ENCODE measurements around the gene BTLA. TPM values are rescaled to one million over a fixed set of nuclear protein-coding genes. Genes with fewer than 3 reads are reported as not detected.

Gene BTLA
- total RNA-seq, 4 donors from 2014 or later, result 0.49 to 2.7 TPM; not detected in 2

DNA sequence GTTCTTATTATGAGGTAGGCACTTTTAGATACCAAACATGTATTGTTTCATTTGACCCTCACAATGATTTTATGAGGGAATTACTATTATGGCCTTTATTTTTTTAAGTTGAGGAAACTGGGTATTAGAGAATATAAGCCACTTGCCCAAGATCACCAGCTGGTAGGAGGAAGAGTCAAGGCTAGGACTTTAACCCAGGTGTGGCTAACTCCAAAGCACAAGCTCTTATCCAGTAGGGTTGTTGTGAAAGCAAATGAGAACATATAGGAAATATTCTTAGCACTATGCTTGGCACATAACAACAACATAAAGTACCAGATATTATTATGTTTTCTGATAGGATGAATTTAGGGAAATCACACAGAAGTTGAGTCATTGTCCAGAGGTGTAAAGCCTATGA, 7.9 kb downstream of the BTLA start:
- H3K4me1 ChIP-seq, result no peaks in the 10 kb centered on the region
- no peaks in the 10 kb centered on the region for H3K27me3 ChIP-seq
- no peak for TF ChIP-seq POLR2A (IDR thresholded peaks at IDR 0.05)
- TF ChIP-seq, protein P1, sequence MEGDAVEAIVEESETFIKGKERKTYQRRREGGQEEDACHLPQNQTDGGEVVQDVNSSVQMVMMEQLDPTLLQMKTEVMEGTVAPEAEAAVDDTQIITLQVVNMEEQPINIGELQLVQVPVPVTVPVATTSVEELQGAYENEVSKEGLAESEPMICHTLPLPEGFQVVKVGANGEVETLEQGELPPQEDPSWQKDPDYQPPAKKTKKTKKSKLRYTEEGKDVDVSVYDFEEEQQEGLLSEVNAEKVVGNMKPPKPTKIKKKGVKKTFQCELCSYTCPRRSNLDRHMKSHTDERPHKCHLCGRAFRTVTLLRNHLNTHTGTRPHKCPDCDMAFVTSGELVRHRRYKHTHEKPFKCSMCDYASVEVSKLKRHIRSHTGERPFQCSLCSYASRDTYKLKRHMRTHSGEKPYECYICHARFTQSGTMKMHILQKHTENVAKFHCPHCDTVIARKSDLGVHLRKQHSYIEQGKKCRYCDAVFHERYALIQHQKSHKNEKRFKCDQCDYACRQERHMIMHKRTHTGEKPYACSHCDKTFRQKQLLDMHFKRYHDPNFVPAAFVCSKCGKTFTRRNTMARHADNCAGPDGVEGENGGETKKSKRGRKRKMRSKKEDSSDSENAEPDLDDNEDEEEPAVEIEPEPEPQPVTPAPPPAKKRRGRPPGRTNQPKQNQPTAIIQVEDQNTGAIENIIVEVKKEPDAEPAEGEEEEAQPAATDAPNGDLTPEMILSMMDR (IDR thresholded peaks at IDR 0.05), result no peak
- no peak overlapping the region for H3K27ac ChIP-seq
- no peaks in the 10 kb centered on the region for H3K36me3 ChIP-seq
- intact Hi-C loops (cut with DNase I), result no loop called here
- DNase-seq, result no peak
- H3K4me3 ChIP-seq (replicated peaks in 1 of 3), result no peak overlapping the region
- no peaks in the 10 kb centered on the region for H3K9me3 ChIP-seq

DNA sequence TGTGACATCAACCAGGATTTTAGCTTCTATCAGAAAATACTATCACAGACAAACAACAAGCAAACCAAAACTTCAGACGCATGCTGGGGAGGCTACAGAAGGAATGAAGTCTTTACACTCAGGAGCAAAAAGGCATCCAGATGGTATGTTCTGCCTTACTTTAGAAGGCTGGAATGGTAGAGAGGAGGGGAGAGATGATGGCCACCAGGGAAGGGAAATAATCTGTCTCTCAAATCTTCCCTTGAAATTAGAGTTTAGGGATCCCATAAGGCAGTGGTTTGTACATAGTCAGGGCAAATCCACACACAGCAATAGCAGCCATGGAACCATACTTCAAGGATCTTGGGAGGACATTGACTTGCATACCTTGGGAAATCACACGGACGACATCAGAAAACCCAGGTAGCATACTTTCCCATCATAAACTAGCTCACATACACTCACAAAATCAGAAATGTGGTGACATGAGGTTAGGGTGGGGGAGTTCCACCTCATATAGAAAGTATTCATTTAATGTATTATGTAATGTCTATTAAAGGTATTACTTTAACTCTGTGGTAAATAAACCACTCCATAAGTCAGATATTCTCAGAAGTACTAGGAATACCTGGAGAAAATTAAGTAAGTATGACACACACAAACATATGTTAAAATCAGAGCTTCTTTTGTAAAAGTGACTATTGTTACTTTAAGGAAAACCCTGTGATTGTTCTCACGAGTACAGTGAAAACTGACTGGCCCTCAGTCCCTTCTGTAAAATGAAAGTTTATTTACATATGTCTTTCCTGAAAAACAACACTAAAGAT, 9.4 kb downstream of the BTLA start:
- H3K36me3 ChIP-seq, result no peaks in the 10 kb centered on the region
- no peaks in the 10 kb centered on the region for H3K27me3 ChIP-seq
- 87 to 91% methylated on average over 4 of the region's 4 CpGs for WGBS, 2 donors
- TF ChIP-seq POLR2A (IDR thresholded peaks at IDR 0.05), result no peak
- TF ChIP-seq, protein P1 (IDR thresholded peaks at IDR 0.05), result no peak
- no peak for DNase-seq
- no peak overlapping the region for H3K4me3 ChIP-seq (replicated peaks in 1 of 3)
- no peaks in the 10 kb centered on the region for H3K9me3 ChIP-seq
- no peak overlapping the region for H3K27ac ChIP-seq
- intact Hi-C loops (cut with DNase I), result no loop called here
- H3K4me1 ChIP-seq, result no peaks in the 10 kb centered on the region

DNA sequence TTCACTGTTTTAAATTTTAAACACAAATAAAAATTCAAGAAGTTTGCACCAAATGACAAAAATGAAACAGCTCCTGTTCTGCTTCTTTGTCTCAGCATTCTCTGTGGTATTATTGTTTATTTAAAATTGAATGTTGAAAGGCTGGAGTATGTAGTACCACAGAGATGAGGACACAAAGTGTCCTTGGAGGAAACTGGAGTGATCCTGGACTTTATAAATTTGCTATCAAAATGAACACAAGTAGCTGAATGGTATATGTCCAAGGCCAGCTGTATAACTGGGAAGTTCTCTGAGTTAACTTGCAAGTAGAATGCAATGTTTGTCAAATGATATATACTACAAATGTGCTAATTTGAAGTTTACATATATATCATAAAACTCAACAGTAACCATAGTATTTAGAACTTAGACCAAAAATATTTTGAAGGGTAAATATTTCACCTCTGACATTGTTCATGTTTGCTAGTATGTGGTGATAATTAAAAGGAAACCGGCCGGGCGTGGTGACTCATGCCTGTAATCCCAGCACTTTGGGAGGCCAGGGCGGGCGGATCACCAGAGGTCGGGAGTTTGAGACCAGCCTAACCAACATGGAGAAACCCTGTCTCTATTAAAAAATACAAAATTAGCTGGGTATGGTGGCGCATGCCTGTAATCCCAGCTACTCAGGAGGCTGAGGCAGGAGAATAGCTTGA, 12.3 kb downstream of the BTLA start:
- Histone ChIP-seq H3K4me1 (no peaks in the 10 kb centered on the region), H3K36me3 (no peaks in the 10 kb centered on the region), H3K4me3 (replicated peaks in 1 of 3) (no peak overlapping the region), H3K9me3 (no peaks in the 10 kb centered on the region), H3K27ac (no peak overlapping the region), H3K27me3 (no peaks in the 10 kb centered on the region)
- DNase-seq, result no peak
- no peak for TF ChIP-seq POLR2A (IDR thresholded peaks at IDR 0.05)
- TF ChIP-seq, protein P1 (IDR thresholded peaks at IDR 0.05), result no peak
- 88 to 92% methylated on average over 7 of the region's 7 CpGs for WGBS, 2 donors
- intact Hi-C loops (cut with DNase I), result no loop called here

DNA sequence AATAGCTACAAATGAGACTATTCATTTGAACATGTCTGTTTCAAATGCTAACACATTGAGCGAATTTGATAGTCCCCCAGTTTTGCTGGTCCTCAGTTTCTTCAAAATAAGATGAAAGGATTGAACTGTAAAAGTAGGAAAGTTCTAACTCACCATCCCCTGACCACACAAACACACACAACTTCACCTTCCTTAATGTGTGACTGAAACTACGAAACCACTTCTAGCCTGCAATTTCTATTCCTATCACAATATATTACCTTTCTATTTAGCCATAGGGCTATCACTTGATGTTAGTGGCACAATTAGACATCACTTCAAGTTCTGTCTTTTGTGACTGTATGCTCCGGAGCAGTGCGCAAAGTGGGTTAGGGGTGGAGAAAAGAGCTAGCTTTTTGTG, 14.9 kb downstream of the BTLA start:
- Histone ChIP-seq H3K36me3 (no peaks in the 10 kb centered on the region), H3K9me3 (no peaks in the 10 kb centered on the region), H3K4me3 (replicated peaks in 1 of 3) (no peak overlapping the region), H3K27ac (no peak overlapping the region), H3K27me3 (no peaks in the 10 kb centered on the region), H3K4me1 (no peaks in the 10 kb centered on the region)
- DNase-seq, result no peak
- 92 to 95% methylated on average over 4 of the region's 4 CpGs for WGBS, 2 donors
- TF ChIP-seq, protein P1 (IDR thresholded peaks at IDR 0.05), result no peak
- TF ChIP-seq POLR2A (IDR thresholded peaks at IDR 0.05), result no peak
- intact Hi-C loops (cut with DNase I), result no loop called here

DNA sequence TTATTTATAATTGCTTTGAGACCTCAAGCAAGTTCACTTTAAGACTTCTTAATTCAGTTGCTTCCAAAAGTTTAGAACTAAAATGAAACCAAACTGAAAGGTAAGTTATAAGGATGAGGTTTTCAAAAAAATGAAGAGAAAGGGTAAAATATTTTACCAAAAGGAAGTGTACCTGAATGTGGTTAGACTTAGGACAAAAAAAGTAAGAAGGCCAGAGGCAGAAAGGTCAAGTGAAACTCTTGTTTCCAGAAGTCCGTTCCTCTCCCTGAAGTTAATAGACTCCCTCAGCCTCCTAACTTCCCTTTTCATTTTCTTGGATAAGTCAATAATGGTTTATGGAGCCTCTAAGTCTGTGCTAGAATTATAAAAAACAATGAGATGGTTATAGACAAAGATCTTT, 16.6 kb downstream of the BTLA start:
- no peaks in the 10 kb centered on the region for H3K4me1 ChIP-seq
- no peak overlapping the region for H3K27ac ChIP-seq
- H3K36me3 ChIP-seq, result no peaks in the 10 kb centered on the region
- intact Hi-C loops (cut with DNase I), result no loop called here
- WGBS, 2 donors, result 75 to 84% methylated on average over 1 of the region's 1 CpG
- no peaks in the 10 kb centered on the region for H3K27me3 ChIP-seq
- no peak overlapping the region for H3K4me3 ChIP-seq (replicated peaks in 1 of 3)
- DNase-seq, result no peak
- no peaks in the 10 kb centered on the region for H3K9me3 ChIP-seq
- TF ChIP-seq, protein P1 (IDR thresholded peaks at IDR 0.05), result no peak
- no peak for TF ChIP-seq POLR2A (IDR thresholded peaks at IDR 0.05)

Data from thyroid gland (tissue), 4 donors.